DMS114 treated with DMSO at 0.1 percent for 48 hours (cell line): ENCODE data around the gene MORN1.

Experiments
- DNase-seq: peaks from one replicate; lab custom pipeline; 2025; ENCODE audit not compliant: unreplicated experiment; lab: John Stamatoyannopoulos, UW

The MORN1 gene

GRCh38 chr1:2353551-2354438, 37.6 kb downstream of the MORN1 start:
- no peak for DNase-seq

- DNase-seq: no peak
Observed at GRCh38 chr1:2352897-2353550, 38.3 kb downstream of the MORN1 start.

DNA sequence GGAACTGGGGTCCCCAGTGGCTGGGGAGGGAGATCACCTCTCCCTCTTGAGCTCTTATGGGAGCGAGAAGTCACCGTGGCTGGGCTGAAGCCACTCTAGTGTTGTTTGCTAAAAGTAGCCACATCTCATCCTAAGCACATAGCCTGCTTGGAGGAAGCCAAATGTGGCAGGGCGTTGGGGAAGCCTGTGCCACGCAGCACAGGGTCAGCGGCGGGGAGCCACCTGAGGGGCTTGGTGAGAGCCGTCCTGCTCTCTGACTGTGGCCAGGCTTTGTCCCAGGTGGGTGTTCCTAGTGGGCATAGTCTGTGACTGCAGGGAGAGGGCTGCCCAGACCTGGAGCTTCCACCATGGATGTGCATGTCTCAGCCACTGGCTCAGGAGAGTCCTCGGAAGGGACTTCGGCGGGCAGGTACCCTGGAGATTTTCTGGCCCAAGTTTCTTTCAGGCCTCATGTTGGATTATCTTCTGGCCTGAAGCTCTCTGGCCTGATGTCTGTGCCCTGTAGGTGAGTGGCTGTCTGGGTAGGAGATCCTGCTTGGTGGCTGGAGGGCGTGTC, 38.9 kb downstream of the MORN1 start:
- DNase-seq: no peak

GRCh38 chr1:2351723-2352122, 39.6 kb downstream of the MORN1 start:
- DNase-seq: no peak

DNA sequence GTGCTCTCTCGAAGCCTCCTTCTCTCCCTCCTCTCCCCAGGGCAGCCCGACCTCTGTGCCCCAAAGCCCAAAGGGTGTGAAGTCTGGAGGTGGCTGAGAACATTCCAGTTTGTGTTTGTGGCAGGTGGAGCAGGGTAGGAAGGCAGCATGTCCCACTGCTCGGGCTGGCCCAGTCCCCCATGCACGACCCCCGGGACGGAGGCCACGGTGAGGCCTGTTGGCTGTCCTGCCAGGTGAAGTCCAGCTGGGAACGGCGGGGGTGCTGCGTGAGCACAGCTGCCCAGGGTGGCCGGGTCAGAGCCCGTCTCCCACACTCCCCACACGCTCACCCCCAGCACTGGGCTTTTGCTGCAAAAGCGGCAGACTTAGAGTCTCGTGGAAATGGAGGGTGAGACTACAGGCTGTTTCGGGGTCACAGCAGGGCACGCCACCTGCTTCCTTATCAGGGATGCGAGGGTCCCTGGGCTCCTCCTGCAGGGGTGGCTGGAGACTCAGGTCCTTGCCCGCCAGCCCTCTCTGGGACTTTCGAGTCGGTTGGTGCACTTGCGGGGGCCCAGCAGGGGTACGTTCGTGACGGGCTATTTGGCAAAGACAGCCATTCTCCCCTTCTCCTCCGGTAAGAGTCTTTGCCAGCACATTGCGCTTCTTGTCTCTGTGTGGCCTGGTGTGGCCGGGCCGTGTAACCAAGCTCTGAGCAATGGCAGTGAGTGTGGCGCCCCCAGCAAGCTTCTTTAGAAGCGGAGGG, 40.3 kb downstream of the MORN1 start:
- no peak for DNase-seq

DNA sequence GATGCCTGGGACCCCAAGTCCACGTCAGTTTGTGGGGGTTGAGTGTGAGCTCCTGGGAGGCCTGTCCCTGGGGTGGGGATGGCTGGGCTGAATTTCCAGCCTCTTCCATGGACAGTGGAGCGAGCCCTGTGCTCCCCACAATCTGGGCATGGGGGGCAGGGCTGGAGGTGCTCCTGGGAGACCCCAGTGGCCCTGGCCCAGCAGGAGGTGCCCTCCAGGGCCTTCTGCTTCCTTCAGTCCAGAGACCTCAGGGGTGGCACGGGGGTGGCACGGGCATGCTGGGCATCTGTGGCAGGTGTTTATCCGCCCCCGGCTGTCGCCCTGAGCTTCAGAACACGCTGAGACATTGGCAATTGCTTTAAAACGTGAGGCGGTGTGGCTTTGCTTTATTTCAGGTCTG, 40.9 kb downstream of the MORN1 start:
- DNase-seq: no peak

DNA sequence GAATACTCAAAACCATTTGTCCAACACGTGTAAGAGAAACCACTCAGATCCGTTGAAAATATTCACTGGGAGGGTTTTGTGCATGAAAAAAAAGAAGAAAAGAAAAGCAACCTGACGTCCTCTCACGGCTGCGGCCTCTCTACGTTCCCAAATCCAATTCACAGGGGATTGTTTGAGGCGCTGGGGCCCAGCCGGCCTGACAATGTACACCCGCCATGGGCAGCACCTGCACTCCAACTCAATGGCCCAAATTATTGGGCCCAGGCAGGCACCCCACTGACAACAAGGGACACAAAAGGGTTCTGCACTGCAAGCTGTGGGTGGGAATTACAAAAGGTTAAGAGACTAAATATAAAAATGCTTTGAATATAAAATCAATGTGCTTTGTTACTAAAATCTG, 41.5 kb downstream of the MORN1 start:
- DNase-seq: no peak

- DNase-seq: no peak
Observed at GRCh38 chr1:2348346-2349325, 42.7 kb downstream of the MORN1 start.

DNA sequence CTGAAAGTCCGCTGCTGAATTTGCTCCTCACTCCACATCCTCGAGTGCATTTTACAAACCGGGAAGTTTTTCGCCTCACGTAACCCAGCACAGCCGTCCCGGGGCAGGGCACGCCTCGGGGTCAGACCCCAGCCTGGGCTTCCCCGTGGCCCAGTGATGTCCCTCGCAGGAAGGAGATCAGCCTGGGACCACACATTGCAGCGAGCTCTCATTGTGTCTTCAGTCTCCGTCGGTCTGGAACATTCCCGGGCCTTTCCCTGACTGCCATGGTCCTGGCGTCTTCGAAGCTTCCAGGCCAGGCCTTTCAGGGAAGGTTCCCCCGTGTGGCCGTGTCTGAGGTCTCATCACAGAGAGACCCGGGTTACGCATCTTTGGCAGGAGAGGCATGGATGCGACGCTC, 43.5 kb downstream of the MORN1 start:
- DNase-seq: no peak

GRCh38 chr1:2347409-2347785, 44.0 kb downstream of the MORN1 start:
- no peak for DNase-seq

DNA sequence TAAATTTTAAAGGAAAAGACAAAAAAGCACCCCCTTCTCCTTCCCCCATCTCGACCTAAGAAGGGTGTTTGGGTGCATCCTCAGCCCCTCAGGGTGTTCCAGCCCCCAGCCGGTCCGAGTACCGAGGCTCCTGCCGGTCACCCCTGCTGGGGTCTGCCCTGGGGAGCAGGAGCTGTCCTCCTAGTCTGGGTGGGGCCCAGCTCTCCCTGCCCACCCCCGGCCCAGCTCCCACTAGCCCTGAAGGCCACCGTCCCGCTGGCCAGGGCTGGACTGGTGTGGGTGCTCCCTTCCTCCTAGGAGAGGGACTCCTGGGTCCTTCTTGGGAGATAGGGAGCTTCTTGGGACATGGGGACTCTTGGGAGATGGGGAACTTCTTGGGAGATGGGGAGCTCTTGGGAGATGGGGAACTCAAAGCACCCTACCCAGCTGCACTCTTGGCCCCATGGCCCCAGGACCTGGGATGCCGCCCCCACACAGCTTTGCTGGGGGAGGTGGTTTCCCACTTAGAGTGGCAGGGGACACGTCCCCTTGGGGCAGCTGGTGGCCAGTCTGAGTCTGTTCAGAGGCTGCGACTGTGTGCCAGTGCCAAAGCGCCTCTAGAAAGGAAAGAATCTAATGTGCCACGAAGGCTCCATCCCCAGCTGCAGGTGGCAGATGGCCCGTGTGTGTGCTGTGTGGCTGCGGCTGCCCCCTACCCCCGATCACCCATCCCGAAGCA, 44.5 kb downstream of the MORN1 start:
- DNase-seq: no peak

DNA sequence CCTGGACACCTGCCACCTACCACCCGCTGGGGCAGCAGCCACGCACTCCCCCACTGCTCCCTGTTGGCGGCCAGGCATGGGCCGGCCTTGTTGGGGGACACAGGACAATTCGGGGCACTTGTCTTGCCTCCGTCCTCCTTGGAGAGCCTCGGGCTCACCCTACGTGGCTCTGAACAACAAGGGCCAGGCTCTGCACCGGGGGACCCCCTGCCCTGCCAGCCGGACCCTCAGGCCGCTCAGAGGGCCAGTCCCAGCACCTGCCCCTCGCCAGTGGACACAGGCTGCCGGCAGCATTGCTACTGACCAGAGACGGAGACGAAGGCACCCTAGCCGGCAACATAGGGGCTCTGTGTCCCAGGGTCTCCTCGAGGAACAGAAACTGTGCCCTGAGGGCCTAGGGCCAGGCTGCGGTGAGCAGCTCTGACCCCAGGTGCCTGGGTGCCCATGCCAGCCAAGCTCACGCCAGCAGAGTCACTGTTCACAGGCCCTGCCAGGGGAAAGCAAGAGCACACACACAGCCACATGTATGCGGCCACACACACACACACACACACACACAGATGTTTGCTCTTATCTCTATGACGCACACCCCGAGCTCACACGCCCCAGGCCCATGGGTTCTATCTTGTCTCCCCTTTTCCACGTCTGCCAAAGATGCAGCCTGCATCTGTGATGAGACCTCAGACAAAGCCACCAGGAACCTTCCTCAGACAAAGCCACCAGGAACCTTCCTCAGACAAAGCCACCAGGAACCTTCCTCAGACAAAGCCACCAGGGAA, 45.9 kb downstream of the MORN1 start:
- DNase-seq: no peak

- no peak for DNase-seq
Observed at GRCh38 chr1:2344744-2345296, 46.5 kb downstream of the MORN1 start.

DNA sequence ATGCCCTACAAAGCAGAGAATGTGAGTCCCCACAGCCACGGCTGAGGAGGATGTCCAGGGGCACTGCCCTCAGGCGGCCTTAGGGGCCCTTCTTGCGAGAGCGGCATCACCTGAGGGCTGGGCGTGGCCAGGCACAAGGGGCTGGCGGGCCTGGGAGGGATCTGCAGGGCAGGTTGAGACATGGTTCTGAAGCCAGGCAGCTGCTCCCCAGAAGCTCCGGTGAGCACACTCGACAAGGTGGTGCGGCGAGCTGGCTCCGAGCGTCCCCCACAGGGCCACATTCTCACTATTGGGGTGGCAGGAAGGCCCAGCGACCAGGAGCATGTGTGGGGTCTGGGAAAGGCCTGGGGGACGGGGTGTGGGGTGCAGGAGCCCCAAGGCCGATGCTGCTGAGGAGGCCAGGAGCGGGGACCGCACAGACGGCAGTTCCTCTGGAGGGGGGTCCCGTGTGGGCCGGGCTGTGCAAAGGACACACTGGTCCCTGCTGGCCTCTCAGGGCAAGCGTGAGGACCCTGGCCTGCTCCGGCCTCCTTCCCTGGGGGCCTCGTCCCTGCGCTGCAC, 47.2 kb downstream of the MORN1 start:
- no peak for DNase-seq

DNA sequence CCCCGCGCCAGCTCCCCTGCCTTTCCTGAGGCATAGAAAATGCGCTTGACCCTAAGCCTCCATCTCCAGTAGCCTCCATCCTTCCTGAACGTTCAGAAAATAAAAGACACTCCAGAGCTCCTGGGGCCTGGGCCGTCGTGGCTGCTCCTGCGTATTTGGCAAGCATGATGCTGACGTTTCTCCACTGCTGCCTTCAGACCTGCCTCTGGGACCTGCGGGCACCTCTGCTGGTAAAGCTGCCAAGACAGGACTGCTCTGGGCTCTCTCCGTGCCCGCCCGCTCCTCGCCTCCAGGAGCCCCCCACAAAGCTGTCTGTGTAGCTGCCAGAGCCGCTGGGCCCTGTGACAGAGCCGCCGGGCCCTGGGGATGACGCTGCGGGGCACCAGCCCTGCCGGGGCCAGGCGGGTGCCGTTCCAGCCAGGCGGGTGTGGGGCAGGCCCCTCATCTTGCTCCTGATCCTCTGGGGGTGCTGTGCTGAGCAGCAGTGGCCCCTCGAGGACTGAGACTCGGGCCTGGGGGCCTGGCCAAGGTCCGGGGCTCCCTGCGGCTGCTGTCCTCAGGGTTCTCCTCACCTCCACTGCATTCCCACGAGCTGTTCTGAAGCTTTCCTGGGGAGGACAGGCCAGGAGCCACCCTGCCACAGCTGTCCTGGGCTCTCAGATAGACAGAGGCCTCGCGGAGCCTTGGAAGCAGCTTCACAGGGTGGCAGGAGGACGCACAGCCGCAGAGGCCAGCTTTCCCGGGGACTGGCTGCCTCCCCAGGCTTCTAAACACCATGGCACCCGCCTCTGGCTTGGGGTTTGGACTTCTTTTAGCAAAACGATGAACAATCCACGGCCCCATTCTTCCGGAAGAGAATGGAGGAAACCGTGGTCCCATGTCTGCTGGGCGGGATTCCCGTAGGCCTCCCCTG, 48.1 kb downstream of the MORN1 start:
- DNase-seq: no peak

DNA sequence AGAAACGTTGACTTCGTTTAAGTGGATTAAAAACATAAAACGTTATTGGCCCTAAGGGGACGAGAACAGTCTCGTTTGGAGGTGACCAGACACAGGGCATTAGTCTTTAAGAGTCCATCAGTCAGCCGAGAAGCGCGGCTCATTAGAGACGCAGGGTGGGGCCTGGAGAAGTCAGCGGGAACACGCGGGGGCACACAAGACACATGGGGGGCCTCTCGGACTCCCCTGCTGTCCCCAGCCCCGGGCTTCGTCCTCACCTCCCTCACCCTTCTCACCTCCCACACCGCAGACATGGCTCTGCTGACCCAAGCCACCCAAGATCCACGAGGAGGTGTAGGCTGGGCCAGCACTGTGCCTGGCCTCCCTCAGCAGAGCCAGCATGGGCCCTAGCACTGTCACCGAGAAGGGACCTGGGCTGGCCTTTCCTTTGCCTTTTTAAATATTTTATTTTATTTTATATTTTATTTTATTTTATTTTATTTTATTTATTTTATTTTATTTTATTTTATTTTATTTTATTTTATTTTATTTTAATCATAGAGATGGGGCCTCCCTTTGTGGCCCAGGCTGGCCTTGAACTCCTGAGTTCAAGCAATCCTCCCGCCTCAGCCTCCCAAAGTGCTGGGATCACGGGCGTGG, 48.9 kb downstream of the MORN1 start:
- DNase-seq: no peak
